ENCODE measurements around the gene SIGLEC9. TPM values are rescaled to one million over a fixed set of nuclear protein-coding genes. Genes with fewer than 3 reads are reported as not detected.

Gene SIGLEC9
- total RNA-seq, 4 donors from 2014 or later, result 0.51 to 2.6 (median 1.7) TPM

DNA sequence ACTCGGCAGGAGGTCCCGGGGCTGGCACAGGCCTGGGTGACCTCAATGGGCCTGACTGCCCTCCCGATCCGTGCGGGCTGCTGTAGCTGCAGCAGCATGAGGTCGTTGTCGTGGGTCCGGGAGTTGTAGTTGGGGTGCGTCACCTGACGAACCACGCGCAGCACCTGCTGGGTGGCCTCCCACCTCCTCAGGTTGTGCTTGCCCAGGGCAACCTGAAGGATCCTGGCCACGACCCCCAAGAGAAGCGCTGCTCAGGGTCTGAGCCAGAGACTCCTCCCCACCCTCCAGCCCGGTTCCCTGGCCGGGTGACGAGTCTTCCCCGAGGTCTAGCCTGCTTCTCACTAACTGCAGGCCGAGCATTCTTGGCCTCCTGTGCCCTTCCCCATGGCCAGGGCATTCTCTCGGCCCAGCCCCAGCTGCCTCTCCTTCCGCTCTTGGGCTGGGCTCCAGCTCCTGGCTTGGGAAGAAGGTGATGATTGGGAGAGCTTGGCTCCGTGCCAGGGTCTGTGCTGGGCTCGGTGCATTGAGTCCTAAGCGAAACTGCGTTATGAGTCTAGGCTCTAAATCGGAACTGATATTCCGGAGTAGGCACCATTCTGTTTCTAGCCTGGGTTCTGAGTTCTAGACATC is 45.1 kb upstream of the SIGLEC9 start:
- H3K9me3 ChIP-seq, result no peaks in the 10 kb centered on the region
- no peaks in the 10 kb centered on the region for H3K36me3 ChIP-seq
- no peaks in the 10 kb centered on the region for H3K27me3 ChIP-seq
- no peak for DNase-seq
- H3K4me3 ChIP-seq, result no peak overlapping the region
- intact Hi-C loops (cut with DNase I; ENCODE audit: low total_unique reads), result no loop called here
- no peak for TF ChIP-seq POLR2A (IDR thresholded peaks at IDR 0.05)
- TF ChIP-seq, protein P1, sequence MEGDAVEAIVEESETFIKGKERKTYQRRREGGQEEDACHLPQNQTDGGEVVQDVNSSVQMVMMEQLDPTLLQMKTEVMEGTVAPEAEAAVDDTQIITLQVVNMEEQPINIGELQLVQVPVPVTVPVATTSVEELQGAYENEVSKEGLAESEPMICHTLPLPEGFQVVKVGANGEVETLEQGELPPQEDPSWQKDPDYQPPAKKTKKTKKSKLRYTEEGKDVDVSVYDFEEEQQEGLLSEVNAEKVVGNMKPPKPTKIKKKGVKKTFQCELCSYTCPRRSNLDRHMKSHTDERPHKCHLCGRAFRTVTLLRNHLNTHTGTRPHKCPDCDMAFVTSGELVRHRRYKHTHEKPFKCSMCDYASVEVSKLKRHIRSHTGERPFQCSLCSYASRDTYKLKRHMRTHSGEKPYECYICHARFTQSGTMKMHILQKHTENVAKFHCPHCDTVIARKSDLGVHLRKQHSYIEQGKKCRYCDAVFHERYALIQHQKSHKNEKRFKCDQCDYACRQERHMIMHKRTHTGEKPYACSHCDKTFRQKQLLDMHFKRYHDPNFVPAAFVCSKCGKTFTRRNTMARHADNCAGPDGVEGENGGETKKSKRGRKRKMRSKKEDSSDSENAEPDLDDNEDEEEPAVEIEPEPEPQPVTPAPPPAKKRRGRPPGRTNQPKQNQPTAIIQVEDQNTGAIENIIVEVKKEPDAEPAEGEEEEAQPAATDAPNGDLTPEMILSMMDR (IDR thresholded peaks at IDR 0.05), result no peak
- H3K27ac ChIP-seq, result no peak overlapping the region
- H3K4me1 ChIP-seq, result no peaks in the 10 kb centered on the region

DNA sequence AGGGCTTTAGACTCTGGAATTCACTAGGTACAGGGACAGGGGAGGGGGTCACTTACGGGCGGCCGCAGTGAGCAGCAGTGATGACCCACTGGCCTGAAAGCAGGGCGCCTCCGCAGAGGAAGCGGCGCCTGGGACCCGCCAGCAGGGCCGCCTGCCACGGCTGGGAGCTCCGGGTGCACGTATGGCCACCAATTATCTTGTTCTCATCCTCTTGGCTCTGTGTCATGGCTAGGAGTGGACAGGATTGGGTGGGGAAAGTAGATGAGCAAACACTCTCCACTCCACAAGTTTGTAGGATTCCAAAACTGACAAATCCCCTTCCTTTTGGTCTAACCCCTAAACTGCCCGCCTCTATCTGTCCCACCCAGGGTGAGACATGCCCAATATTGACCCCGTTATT is 43.2 kb upstream of the SIGLEC9 start:
- intact Hi-C loops (cut with DNase I; ENCODE audit: low total_unique reads), result no loop called here
- Histone ChIP-seq H3K27ac (no peak overlapping the region), H3K36me3 (no peaks in the 10 kb centered on the region), H3K9me3 (no peaks in the 10 kb centered on the region), H3K4me1 (no peaks in the 10 kb centered on the region), H3K4me3 (no peak overlapping the region), H3K27me3 (no peaks in the 10 kb centered on the region)
- TF ChIP-seq POLR2A (IDR thresholded peaks at IDR 0.05), result no peak
- TF ChIP-seq, protein P1 (IDR thresholded peaks at IDR 0.05), result no peak
- DNase-seq, result no peak

DNA sequence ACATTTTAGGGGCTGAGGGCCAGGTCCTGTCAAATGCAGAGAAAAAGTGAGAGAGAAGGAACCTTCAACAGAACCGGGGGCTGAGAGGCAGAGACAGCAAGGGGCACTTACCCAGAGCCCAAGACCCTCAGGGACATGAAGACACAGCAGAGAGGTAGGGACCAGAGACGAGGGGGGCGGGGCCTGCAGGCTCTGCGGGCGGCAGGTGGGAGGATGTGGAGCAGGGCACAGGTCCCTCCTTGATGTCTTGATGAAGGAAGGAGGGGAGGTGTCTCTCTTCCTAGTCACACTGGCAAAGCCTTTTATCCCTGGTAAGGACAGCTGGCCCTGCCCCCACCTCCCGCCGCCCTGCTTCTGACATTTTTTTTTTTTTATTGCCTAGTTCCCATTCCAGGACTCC is 42.1 kb upstream of the SIGLEC9 start, which contains the start of gene KLK14:
TSS of gene KLK14 (minus strand) at position 277 of the 400 bp plus-strand sequence. CDS start at position 4, 273 bp downstream.
- no peak for DNase-seq
- H3K4me1 ChIP-seq, result no peaks in the 10 kb centered on the region
- H3K4me3 ChIP-seq, result no peak within 1 kb of the TSS
- H3K36me3 ChIP-seq, result no peaks in the 10 kb centered on the region
- H3K27me3 ChIP-seq, result no peaks in the 10 kb centered on the region
- no peak for TF ChIP-seq POLR2A (IDR thresholded peaks at IDR 0.05)
- TF ChIP-seq, protein P1 (IDR thresholded peaks at IDR 0.05), result no peak
- no peaks in the 10 kb centered on the region for H3K9me3 ChIP-seq
- no peak within 1 kb of the TSS for H3K27ac ChIP-seq
- intact Hi-C loops (cut with DNase I; ENCODE audit: low total_unique reads), result no loop called here

DNA sequence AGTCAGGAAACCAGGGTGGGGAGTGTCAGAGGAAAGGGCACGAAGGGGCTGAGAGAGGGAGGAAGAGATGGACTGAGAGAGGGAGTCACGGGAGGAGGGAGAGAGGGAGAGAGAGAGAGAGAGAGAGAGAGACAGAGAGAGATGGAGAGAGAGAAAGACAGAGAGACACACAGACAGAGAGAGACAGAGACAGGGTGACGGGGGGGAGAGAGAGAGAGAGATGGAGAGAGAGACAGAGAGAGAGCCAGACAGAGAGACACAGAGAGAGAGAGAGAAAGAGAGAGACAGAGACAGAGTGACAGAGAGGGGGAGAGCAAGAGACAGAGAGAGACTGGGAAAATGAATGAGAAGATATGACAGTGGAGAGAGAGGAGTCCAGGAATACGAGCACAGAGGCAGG is 41.5 kb upstream of the SIGLEC9 start:
- H3K4me1 ChIP-seq, result no peaks in the 10 kb centered on the region
- H3K9me3 ChIP-seq, result no peaks in the 10 kb centered on the region

DNA sequence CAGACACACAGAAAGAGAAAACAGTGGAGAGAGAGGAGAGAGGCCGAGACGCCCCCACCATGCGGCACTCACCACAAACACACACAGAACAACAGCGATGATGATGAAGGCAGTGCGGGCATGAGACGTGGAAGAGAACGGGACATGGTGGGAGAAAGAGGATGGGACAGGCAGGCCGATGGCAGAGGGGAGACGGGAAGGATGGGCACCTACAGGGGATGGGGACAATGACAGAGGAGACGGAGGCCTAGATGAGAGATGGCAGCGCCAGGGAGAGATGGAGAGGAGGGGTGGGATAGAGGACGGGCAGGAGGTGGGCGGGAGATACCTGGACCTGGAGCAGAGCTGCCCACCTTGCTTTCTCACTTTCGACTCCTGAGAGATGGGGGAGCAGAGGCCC is 40.9 kb upstream of the SIGLEC9 start:
- DNase-seq, result no peak
- Histone ChIP-seq H3K27ac (no peak overlapping the region), H3K4me3 (no peak overlapping the region), H3K27me3 (no peaks in the 10 kb centered on the region), H3K9me3 (no peaks in the 10 kb centered on the region), H3K36me3 (no peaks in the 10 kb centered on the region), H3K4me1 (no peaks in the 10 kb centered on the region)
- intact Hi-C loops (cut with DNase I; ENCODE audit: low total_unique reads), result no loop called here
- TF ChIP-seq, protein P1 (IDR thresholded peaks at IDR 0.05), result no peak
- TF ChIP-seq POLR2A (IDR thresholded peaks at IDR 0.05), result no peak

More for the DNA sequence above, 41.5 kb upstream of the SIGLEC9 start:
- Histone ChIP-seq H3K36me3 (no peaks in the 10 kb centered on the region), H3K27me3 (no peaks in the 10 kb centered on the region), H3K4me3 (no peak overlapping the region), H3K27ac (no peak overlapping the region)
- TF ChIP-seq, protein P1 (IDR thresholded peaks at IDR 0.05), result no peak
- TF ChIP-seq POLR2A (IDR thresholded peaks at IDR 0.05), result no peak
- intact Hi-C loops (cut with DNase I; ENCODE audit: low total_unique reads), result no loop called here
- no peak for DNase-seq
